Measurements from ENCODE around the gene UGCG. TPM values are rescaled to one million over a fixed set of nuclear protein-coding genes. Genes with fewer than 3 reads are reported as not detected.
"Not testable (repeated sequence)": the region's sequence is repeated elsewhere in the genome, so short reads cannot be mapped to it uniquely, and the experiment has no call there.

The UGCG gene
- total RNA-seq, 2 experiments from 2014 or later, result 42.1 to 44.0 TPM

DNA sequence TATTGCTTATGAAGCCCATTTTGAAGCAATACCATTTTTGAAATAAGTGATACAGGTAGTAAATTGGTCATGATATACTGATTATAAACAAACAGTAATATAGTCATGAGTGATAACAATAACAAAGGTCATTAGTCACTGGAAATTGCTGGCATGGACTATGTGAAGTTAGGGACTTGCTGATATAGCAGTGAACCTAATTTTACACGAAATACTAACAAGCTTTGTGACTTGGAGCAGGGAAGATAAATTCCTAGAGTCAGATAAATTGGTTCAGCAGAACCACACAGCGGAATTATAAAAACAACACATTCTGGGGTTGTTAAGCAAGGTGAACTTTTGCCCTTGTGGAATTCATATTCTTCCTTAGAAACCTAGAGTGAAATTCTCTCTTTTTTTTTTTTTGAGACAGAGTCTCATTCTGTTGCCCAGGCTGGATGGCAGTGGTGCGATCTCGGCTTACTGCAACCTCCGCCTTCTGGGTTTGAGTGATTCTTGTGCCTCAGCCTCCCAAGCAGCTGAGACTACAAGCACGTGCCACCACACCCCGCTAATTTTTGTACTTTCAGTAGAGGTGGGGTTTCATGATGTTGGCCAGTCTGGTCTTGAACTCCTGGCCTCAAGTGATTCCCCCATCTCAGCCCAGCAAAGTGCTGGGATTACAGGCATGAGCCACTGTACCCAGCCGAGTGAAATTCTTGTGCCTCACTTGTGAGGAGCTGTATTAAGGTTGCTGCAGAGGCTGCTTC lies 6.0 kb downstream of the UGCG start:
- no peaks in the 10 kb centered on the region for H3K9me3 Mint-ChIP-seq
- H3K27me3 ChIP-seq (ENCODE audit: control insufficient read depth in 1 of 2, insufficient read depth in 2 of 2, low read length in 2 of 2), result no peaks in the 10 kb centered on the region
- H3K4me3 Mint-ChIP-seq, result no peak overlapping the region
- CTCF ChIA-PET, result no interaction called here
- no peaks in the 10 kb centered on the region for H3K27me3 Mint-ChIP-seq
- peaks cover 51% of the 10 kb centered on the region for H3K4me1 ChIP-seq (ENCODE audit: insufficient read depth, low read length)
- no peak overlapping the region for H3K27ac ChIP-seq (ENCODE audit: low read depth in 1 of 2, low read length in 2 of 2)
- ATAC-seq (ENCODE audit: poor library complexity) (no peak), DNase-seq (no peak)
- no peaks in the 10 kb centered on the region for H3K36me3 ChIP-seq (ENCODE audit: insufficient read depth, low read length)
- TF ChIP-seq, protein P1, sequence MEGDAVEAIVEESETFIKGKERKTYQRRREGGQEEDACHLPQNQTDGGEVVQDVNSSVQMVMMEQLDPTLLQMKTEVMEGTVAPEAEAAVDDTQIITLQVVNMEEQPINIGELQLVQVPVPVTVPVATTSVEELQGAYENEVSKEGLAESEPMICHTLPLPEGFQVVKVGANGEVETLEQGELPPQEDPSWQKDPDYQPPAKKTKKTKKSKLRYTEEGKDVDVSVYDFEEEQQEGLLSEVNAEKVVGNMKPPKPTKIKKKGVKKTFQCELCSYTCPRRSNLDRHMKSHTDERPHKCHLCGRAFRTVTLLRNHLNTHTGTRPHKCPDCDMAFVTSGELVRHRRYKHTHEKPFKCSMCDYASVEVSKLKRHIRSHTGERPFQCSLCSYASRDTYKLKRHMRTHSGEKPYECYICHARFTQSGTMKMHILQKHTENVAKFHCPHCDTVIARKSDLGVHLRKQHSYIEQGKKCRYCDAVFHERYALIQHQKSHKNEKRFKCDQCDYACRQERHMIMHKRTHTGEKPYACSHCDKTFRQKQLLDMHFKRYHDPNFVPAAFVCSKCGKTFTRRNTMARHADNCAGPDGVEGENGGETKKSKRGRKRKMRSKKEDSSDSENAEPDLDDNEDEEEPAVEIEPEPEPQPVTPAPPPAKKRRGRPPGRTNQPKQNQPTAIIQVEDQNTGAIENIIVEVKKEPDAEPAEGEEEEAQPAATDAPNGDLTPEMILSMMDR (IDR thresholded peaks at IDR 0.05), result no peak
- POLR2A ChIA-PET, result no interaction called here
- H3K4me1 Mint-ChIP-seq (ENCODE audit: low read depth), result peaks cover 35% of the 10 kb centered on the region
- peaks cover 4% of the 10 kb centered on the region for H3K36me3 Mint-ChIP-seq (ENCODE audit: low read depth)
- H3K9me3 ChIP-seq (ENCODE audit: control insufficient read depth in 1 of 2, insufficient read depth in 1 of 2, low read length in 2 of 2), result no peaks in the 10 kb centered on the region
- intact Hi-C loops (cut with DNase I, micrococcal nuclease), result loop anchor here in 1 of 2 experiments (5.0 kb wide), 1 partner anchor 170 kb away; no protein-coding TSS in a partner anchor
- H3K27ac Mint-ChIP-seq, result no peak overlapping the region
- no peak overlapping the region for H3K4me3 ChIP-seq (ENCODE audit: low read length)

DNA sequence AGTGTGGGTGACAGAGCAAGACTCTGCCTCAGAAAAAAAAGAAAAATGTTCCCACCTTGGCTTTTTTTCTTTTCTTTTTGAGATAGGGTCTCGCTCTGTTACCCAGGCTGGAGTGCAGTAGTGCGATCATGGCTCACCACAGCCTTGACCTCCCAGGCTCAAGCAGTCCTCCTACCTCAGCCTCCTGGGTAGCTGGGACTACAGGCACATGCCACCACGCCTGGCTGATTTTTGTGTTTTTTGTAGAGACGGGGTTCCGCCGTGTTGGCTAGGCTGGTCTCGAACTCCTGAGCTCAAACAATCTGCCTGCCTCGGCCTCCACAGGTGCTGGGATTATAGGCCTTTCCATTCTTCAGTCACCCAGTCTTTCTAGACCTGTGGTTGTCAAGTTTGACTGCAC lies 6.9 kb downstream of the UGCG start:
- H3K9me3 ChIP-seq (ENCODE audit: control insufficient read depth in 1 of 2, insufficient read depth in 1 of 2, low read length in 2 of 2); CTCF ChIA-PET; POLR2A ChIA-PET; H3K27ac ChIP-seq (ENCODE audit: low read depth in 1 of 2, low read length in 2 of 2); H3K27me3 Mint-ChIP-seq; H3K36me3 Mint-ChIP-seq (ENCODE audit: low read depth); H3K9me3 Mint-ChIP-seq; H3K4me3 ChIP-seq (ENCODE audit: low read length); ATAC-seq (ENCODE audit: poor library complexity); H3K36me3 ChIP-seq (ENCODE audit: insufficient read depth, low read length); DNase-seq; H3K27me3 ChIP-seq (ENCODE audit: control insufficient read depth in 1 of 2, insufficient read depth in 2 of 2, low read length in 2 of 2): not testable (repeated sequence)
- Mint-ChIP-seq H3K4me1 (ENCODE audit: low read depth) (peaks cover 45% of the 10 kb centered on the region), H3K27ac (peak overlapping the region; percentile 36), H3K4me3 (peak overlapping the region; percentile 48)
- intact Hi-C loops (cut with DNase I, micrococcal nuclease), result loop anchor here in 1 of 2 experiments (5.0 kb wide), 1 partner anchor 169 kb away; no protein-coding TSS in a partner anchor
- peaks cover 58% of the 10 kb centered on the region for H3K4me1 ChIP-seq (ENCODE audit: insufficient read depth, low read length)

DNA sequence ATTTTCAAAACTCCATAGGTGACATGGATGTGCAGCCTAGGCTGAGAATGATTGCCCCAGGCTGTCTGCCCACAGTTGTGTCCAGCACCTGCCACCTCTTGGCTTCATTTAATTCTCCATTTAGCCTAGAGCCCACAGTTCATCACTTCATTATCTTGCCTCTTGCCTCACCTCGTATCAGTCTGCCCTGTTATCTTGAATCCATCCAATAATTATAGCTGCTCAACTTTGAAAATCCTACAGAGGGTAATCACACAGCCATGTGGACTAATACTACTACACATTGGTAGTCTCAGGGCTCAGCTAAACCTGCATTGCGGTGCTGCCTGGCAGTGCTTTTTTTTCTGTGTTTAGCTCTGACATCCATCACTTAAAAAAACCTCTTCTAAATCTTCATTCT lies 7.4 kb downstream of the UGCG start:
- H3K9me3 Mint-ChIP-seq, result no peaks in the 10 kb centered on the region
- H3K4me3 Mint-ChIP-seq, result peak overlapping the region; percentile 48
- no peaks in the 10 kb centered on the region for H3K36me3 ChIP-seq (ENCODE audit: insufficient read depth, low read length)
- no peaks in the 10 kb centered on the region for H3K9me3 ChIP-seq (ENCODE audit: control insufficient read depth in 1 of 2, insufficient read depth in 1 of 2, low read length in 2 of 2)
- intact Hi-C loops (cut with DNase I, micrococcal nuclease), result loop anchor here in 1 of 2 experiments (5.0 kb wide), 1 partner anchor 168 kb away; no protein-coding TSS in a partner anchor
- H3K27me3 Mint-ChIP-seq, result no peaks in the 10 kb centered on the region
- no peaks in the 10 kb centered on the region for H3K27me3 ChIP-seq (ENCODE audit: control insufficient read depth in 1 of 2, insufficient read depth in 2 of 2, low read length in 2 of 2)
- peaks cover 49% of the 10 kb centered on the region for H3K4me1 Mint-ChIP-seq (ENCODE audit: low read depth)
- H3K36me3 Mint-ChIP-seq (ENCODE audit: low read depth), result peaks cover 4% of the 10 kb centered on the region
- ChIA-PET CTCF (no interaction called here), POLR2A (no interaction called here)
- H3K27ac Mint-ChIP-seq, result peak overlapping the region; percentile 36
- H3K27ac ChIP-seq (ENCODE audit: low read depth in 1 of 2, low read length in 2 of 2), result no peak overlapping the region
- DNase-seq (no peak), ATAC-seq (ENCODE audit: poor library complexity) (no peak)
- H3K4me1 ChIP-seq (ENCODE audit: insufficient read depth, low read length), result peaks cover 63% of the 10 kb centered on the region
- TF ChIP-seq, protein P1 (IDR thresholded peaks at IDR 0.05), result no peak
- no peak overlapping the region for H3K4me3 ChIP-seq (ENCODE audit: low read length)
